ENCODE results near the gene MYH9. TPM values are rescaled to one million over a fixed set of nuclear protein-coding genes. Genes with fewer than 3 reads are reported as not detected.

Gene MYH9
- 171 to 206 TPM (median 182 TPM) in 5 replicates for total RNA-seq (2022; extraction: Qiagen RNA extraction; ENCODE audit: low read depth)

DNA sequence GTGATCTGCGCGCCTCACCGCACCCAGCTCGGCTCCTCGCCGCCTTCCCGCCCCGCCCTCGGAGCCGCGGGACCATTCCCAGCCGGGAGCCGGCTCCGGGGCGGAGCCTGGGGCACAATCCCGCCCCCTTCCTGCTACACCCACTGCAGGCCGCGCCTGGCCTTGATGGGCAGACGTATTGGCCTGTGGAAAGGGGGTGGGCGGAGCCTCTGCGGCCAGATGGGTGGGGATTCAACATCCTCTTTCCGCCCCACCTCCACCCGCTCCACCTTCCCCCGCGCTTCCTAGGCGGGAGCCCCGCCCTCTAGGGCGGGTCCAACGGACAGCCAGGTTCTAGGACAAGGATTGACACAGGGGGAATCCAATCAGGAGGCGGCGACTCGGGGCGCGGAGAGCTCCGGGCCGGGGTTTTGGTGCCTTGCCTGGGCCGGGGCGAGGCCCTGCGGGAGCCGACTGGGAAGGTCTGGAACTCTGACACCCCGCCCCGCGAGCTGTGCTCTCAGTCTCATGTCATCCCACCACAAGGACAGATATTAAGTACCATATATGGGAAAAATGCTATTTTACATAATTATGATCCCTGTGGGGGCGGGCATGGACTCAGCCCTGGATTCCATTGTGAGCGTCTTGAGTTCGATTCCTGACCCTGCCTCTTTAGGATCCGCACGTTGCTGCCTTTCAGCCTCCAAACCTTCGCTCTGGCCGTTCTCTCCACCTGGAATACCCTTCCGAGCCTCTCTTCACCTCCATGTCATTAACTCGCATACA is at the start of gene MYH9:
TSS of gene MYH9 (minus strand) at position 9 of the 768 bp plus-strand sequence. CDS start 38,731 bp downstream, outside the sequence.

DNA sequence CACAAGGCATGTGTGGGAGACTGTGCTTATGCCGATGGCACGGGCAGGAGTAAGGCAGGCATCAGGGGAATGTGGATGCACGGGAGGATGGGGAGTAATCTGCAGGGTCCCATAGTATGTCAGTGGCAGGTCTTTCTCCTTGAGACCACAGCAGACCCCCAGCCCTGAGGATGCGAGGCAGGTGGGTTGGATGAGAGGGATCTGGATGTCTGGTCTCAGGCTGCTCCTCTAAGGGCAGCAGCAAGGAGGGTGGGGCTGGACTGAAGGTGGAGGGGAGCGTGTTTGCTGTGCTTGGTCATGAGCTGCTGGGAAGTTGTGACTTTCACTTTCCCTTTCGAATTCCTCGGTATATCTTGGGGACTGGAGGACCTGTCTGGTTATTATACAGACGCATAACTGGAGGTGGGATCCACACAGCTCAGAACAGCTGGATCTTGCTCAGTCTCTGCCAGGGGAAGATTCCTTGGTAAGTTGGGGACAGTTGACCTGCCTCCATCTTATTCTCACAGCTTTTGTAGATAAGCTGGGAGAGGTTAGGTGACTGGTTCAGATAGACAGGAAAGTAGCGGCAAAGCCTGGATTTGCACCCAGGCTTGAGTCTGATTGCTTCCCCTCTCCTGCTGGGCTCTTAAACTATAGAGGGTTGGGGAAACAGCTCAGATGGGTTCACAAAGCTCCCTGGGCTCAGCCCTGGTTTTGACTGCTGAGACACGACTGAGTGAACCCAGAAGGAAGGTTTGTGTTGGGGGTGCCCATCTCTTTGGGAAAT is 134.8 kb downstream of the MYH9 start, which contains the start of gene APOL1:
TSS of gene APOL1 (plus strand) at position 380 of the 769 bp plus-strand sequence. CDS start 1,823 bp downstream, outside the sequence.

DNA sequence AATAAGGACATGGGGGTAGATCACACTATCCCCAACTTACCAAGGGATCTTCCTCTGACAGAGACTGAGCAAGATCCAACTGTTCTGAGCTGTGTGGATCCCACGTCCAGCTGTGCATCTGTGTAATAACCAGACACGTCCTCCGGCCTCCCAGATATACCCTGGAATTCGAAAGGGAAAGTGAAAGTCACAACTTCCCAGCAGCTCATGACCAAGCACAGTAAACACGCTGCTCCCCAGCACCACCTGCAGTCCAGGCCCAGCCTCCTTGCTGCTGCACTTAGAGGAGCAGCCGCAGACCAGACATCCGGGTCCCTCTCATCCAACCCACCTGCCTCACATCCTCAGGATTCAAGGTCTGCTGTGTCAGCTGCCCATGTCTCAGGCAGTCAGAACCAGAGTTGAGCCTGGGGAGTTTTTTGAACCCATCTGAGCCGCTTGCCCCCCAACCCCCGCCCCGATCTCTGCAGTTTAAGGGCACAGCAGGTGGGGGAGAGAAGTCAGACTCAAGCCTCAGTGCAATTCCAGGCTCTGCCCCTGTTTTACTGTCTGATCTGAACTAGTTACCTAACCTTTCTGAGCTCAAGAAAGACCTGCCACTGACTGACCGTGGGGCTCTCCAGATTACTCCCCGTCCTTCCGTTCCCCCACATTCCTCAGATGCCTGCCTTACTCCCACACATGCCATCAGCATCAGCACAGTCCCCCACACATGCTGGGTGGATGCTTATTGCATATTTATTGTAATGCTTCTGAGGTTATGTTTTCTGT is 148.2 kb downstream of the MYH9 start, which contains the start of gene APOL2:
TSS of gene APOL2 (minus strand) at position 127 of the 771 bp plus-strand sequence. CDS start 6,365 bp downstream, outside the sequence.

Other genes starting within 250 kb of the MYH9 start
- gene APOL3, start 227.2 kb downstream of the MYH9 start, total RNA-seq (2022; extraction: Qiagen RNA extraction; ENCODE audit: low read depth), result 0.05 to 0.14 TPM in 2 of 5 replicates, not detected in the others
- gene APOL4, start 186.2 kb downstream of the MYH9 start, total RNA-seq (2022; extraction: Qiagen RNA extraction; ENCODE audit: low read depth), result not detected in 5 replicates
- 24.3 to 29.7 TPM (median 26.0 TPM) in 5 replicates for gene APOL2, start 148.4 kb downstream of the MYH9 start, total RNA-seq (2022; extraction: Qiagen RNA extraction; ENCODE audit: low read depth)
- gene APOL1, start 134.8 kb downstream of the MYH9 start, total RNA-seq (2022; extraction: Qiagen RNA extraction; ENCODE audit: low read depth), result 7.5 to 11.3 TPM (median 8.1 TPM) in 5 replicates
- gene TXN2, start 93.7 kb upstream of the MYH9 start, total RNA-seq (2022; extraction: Qiagen RNA extraction; ENCODE audit: low read depth), result 56.6 to 74.8 TPM (median 70.7 TPM) in 5 replicates
- gene FOXRED2, start 119.1 kb upstream of the MYH9 start, total RNA-seq (2022; extraction: Qiagen RNA extraction; ENCODE audit: low read depth), result 13.8 to 16.7 TPM (median 16.1 TPM) in 5 replicates
- 158 to 231 TPM (median 164 TPM) in 5 replicates for gene EIF3D, start 141.2 kb upstream of the MYH9 start, total RNA-seq (2022; extraction: Qiagen RNA extraction; ENCODE audit: low read depth)